OCI-LY3 (cell line): ENCODE data around the gene B3GNT2.

Experiments used
- H2AFZ ChIP-seq: fragments of 200-600, 300-600 bp; shearing (Covaris generic); 2 replicates; pipeline ENCODE4 v1.6.0; 2014; ENCODE audit warnings: antibody characterized with exemption, low read depth, low read length
- H3K27ac ChIP-seq: fragments of 200-600, 300-600 bp; sonication (generic); 2 replicates; pipeline ENCODE4 v1.5.1; 2014; ENCODE audit warnings: mild to moderate bottlenecking, low read length, moderate library complexity, mixed read lengths
- H3K27me3 ChIP-seq: fragments of 200-600, 300-600 bp; sonication (generic); 2 replicates; pipeline ENCODE4 v1.6.1; 2014; ENCODE audit warnings: low read depth, low read length, mixed read lengths
- H3K36me3 ChIP-seq: fragments of 200-600, 300-600 bp; sonication (generic); replicated peaks from 2 replicates; pipeline ENCODE3; 2014; ENCODE audit warnings: low read depth, low read length, mixed read lengths
- H3K4me1 ChIP-seq: fragments of 300-600, 200-600 bp; sonication (generic); 2 replicates; pipeline ENCODE4 v1.6.1; 2014; ENCODE audit warnings: low read length, mixed read lengths
- H3K4me2 ChIP-seq: fragments of 200-600, 300-600 bp; sonication (generic); 2 replicates; pipeline ENCODE4 v1.6.1; 2014; ENCODE audit warnings: low read length, mixed read lengths
- H3K4me3 ChIP-seq: fragments of 300-600, 200-600 bp; sonication (generic); 2 replicates; pipeline ENCODE4 v1.5.1; 2014; ENCODE audit warnings: antibody characterized with exemption, mild to moderate bottlenecking, low read length, moderate library complexity
- H3K79me2 ChIP-seq: fragments of 300-600, 200-600 bp; shearing (Covaris generic); 2 replicates; pipeline ENCODE4 v1.6.1; 2014; ENCODE audit warnings: mild to moderate bottlenecking, low read length, mixed read lengths
- H3K9ac ChIP-seq: fragments of 300-600, 200-600 bp; shearing (Covaris generic); 2 replicates; pipeline ENCODE4 v1.6.0; 2014; ENCODE audit warnings: mild to moderate bottlenecking, low read length, moderate library complexity
- H3K9me3 ChIP-seq: fragments of 200-600, 300-600 bp; shearing (Covaris generic); 2 replicates; pipeline ENCODE4 v1.6.1; 2014; ENCODE audit warnings: low read length, mixed read lengths; ENCODE audit not compliant: insufficient read depth
- H4K20me1 ChIP-seq: fragments of 200-600, 300-600 bp; sonication (generic); 2 replicates; pipeline ENCODE4 v1.6.1; 2016; ENCODE audit warnings: low read length, mixed read lengths; ENCODE audit not compliant: insufficient read depth
- EZH2phosphoT487 ChIP-seq: fragments of 200-600 bp; shearing (Covaris generic); IDR thresholded peaks from 2 replicates; pipeline ENCODE4 v1.6.1; 2018; ENCODE audit warnings: antibody characterized with exemption, mixed run types, low read depth
- TF ChIP-seq, protein P1 (sequence below): fragments of 200-600, 300-600 bp; sonication (generic); IDR thresholded peaks from 2 replicates; pipeline ENCODE4 v1.5.1; 2014; ENCODE audit warnings: antibody characterized with exemption, low read length, low read depth

Gene B3GNT2

GRCh38 chr2:62229082-62229605 is 33.2 kb downstream of the B3GNT2 start:
- Histone ChIP-seq H3K4me3 (no peak overlapping the region), H3K79me2 (peaks cover 40% of the 10 kb centered on the region), H3K27ac (no peak overlapping the region), H2AFZ (no peak overlapping the region), H3K9me3 (no peaks in the 10 kb centered on the region), H3K9ac (no peak overlapping the region), H3K27me3 (no peaks in the 10 kb centered on the region), H3K36me3 (peaks cover 35% of the 10 kb centered on the region), H3K4me2 (no peak overlapping the region), H4K20me1 (peaks cover 37% of the 10 kb centered on the region), H3K4me1 (no peaks in the 10 kb centered on the region)
- TF ChIP-seq, protein P1, sequence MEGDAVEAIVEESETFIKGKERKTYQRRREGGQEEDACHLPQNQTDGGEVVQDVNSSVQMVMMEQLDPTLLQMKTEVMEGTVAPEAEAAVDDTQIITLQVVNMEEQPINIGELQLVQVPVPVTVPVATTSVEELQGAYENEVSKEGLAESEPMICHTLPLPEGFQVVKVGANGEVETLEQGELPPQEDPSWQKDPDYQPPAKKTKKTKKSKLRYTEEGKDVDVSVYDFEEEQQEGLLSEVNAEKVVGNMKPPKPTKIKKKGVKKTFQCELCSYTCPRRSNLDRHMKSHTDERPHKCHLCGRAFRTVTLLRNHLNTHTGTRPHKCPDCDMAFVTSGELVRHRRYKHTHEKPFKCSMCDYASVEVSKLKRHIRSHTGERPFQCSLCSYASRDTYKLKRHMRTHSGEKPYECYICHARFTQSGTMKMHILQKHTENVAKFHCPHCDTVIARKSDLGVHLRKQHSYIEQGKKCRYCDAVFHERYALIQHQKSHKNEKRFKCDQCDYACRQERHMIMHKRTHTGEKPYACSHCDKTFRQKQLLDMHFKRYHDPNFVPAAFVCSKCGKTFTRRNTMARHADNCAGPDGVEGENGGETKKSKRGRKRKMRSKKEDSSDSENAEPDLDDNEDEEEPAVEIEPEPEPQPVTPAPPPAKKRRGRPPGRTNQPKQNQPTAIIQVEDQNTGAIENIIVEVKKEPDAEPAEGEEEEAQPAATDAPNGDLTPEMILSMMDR, result no peak
- no peak for TF ChIP-seq EZH2phosphoT487

DNA sequence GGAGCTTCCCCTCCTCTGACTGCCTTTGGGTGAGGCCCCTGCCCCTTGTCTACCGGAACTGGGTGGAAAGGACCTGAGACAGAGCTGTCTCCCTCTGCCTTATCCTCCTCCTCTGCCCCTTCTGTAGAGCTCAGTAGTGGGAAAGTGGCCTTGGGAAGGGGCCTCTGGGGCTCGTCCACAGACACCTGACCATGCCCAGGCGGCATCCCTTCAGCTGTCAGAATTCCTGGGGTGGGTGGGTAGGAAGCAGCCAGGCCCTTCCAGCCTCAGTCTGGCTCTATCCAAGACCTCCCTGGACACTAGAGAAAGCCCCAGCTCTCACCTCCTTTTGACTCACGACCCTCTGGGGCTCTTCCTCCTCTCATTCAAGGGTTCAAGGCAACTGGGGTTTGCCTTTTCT is 35.6 kb downstream of the B3GNT2 start:
- no peak overlapping the region for H3K4me3 ChIP-seq
- no peaks in the 10 kb centered on the region for H3K9me3 ChIP-seq
- H3K4me2 ChIP-seq, result no peak overlapping the region
- H3K79me2 ChIP-seq, result peaks cover 16% of the 10 kb centered on the region
- peaks cover 20% of the 10 kb centered on the region for H4K20me1 ChIP-seq
- H3K4me1 ChIP-seq, result no peaks in the 10 kb centered on the region
- H3K36me3 ChIP-seq, result peaks cover 16% of the 10 kb centered on the region
- no peak overlapping the region for H3K27ac ChIP-seq
- H3K9ac ChIP-seq, result no peak overlapping the region
- H2AFZ ChIP-seq, result no peak overlapping the region
- H3K27me3 ChIP-seq, result no peaks in the 10 kb centered on the region
- TF ChIP-seq EZH2phosphoT487, result no peak
- TF ChIP-seq, protein P1, result no peak

- Histone ChIP-seq H3K4me1 (no peaks in the 10 kb centered on the region), H3K36me3 (no peaks in the 10 kb centered on the region), H3K9ac (no peak overlapping the region), H3K27me3 (no peaks in the 10 kb centered on the region), H3K9me3 (no peaks in the 10 kb centered on the region), H3K27ac (no peak overlapping the region), H3K4me3 (no peak overlapping the region), H3K4me2 (no peak overlapping the region), H2AFZ (no peak overlapping the region), H3K79me2 (no peaks in the 10 kb centered on the region), H4K20me1 (peaks cover 3% of the 10 kb centered on the region; the same call in 1 of the 2 replicates)
- TF ChIP-seq, protein P1, result no peak
- TF ChIP-seq EZH2phosphoT487, result no peak
These were observed 39.1 kb downstream of the B3GNT2 start for GRCh38 chr2:62234755-62235655.

GRCh38 chr2:62236499-62236898 is 40.6 kb downstream of the B3GNT2 start:
- TF ChIP-seq EZH2phosphoT487, result no peak
- TF ChIP-seq, protein P1, result no peak
- no peaks in the 10 kb centered on the region for H3K36me3 ChIP-seq
- no peaks in the 10 kb centered on the region for H3K79me2 ChIP-seq
- H3K9me3 ChIP-seq, result no peaks in the 10 kb centered on the region
- no peak overlapping the region for H3K27ac ChIP-seq
- no peak overlapping the region for H3K4me2 ChIP-seq
- peaks cover 3% of the 10 kb centered on the region; the same call in 1 of the 2 replicates for H4K20me1 ChIP-seq
- no peaks in the 10 kb centered on the region for H3K27me3 ChIP-seq
- H3K4me3 ChIP-seq, result no peak overlapping the region
- H2AFZ ChIP-seq, result no peak overlapping the region
- H3K4me1 ChIP-seq, result no peaks in the 10 kb centered on the region
- no peak overlapping the region for H3K9ac ChIP-seq
